Kidney (tissue), 14 donors: ENCODE data around the gene FAM217A. TPM values are rescaled to one million over a fixed set of nuclear protein-coding genes. Genes with fewer than 3 reads are reported as not detected.

Experiments
- DNase-seq, 5 donors: peaks; one replicate each; pipeline ENCODE4 v3.0.0-alpha.2; 2013 to 2020
- FAIRE-seq: peaks from 2 replicates; lab custom pipeline; 2012; peaks lifted over from hg19 to GRCh38; lab: Jason Lieb, UNC
- H3K27ac ChIP-seq, 2 donors: one replicate each; pipeline ENCODE4 v1.7.0; 2013; ENCODE audit warnings: low read depth in 2 of 2, low read length in 2 of 2, inconsistent platforms in 1 of 2
- H3K27me3 ChIP-seq: one replicate; pipeline ENCODE4 v1.7.1; 2013; ENCODE audit warnings: low read length, inconsistent platforms; ENCODE audit not compliant: control insufficient read depth, insufficient read depth
- H3K36me3 ChIP-seq, 3 donors: one replicate each; pipeline versions ENCODE4 v1.7.0 to v1.7.1; 2013; ENCODE audit warnings: low read length in 3 of 3, control low read depth in 1 of 3, inconsistent platforms in 1 of 3; ENCODE audit not compliant: insufficient read depth in 3 of 3, control insufficient read depth in 2 of 3
- H3K4me1 ChIP-seq, 3 donors: one replicate each; pipeline versions ENCODE4 v1.7.0 to v1.7.1; 2013; ENCODE audit warnings: low read length in 3 of 3, inconsistent platforms in 1 of 3, low read depth in 1 of 3; ENCODE audit not compliant: control insufficient read depth in 2 of 3, insufficient read depth in 2 of 3
- H3K4me3 ChIP-seq, 3 donors: one replicate each; pipeline versions ENCODE4 v1.7.0 to v1.8.1; 2013; ENCODE audit warnings: low read length in 3 of 3, control low read depth in 1 of 3, inconsistent platforms in 1 of 3
- H3K9ac ChIP-seq, 3 donors: one replicate each; pipeline versions ENCODE4 v1.7.0 to v1.7.1; 2013; ENCODE audit warnings: low read length in 3 of 3, control low read depth in 1 of 3, inconsistent platforms in 1 of 3
- H3K9me3 ChIP-seq, 3 donors: one replicate each; pipeline versions ENCODE4 v1.7.0 to v1.7.1; 2013; ENCODE audit warnings: low read length in 3 of 3, control low read depth in 1 of 3, inconsistent platforms in 1 of 3; ENCODE audit not compliant: control insufficient read depth in 2 of 3, insufficient read depth in 1 of 3
- CTCF ChIP-seq: IDR thresholded peaks from 3 replicates; pipeline ENCODE4 v1.5.1; 2012; ENCODE audit warnings: mild to moderate bottlenecking, moderate library complexity, borderline replicate concordance; ENCODE audit not compliant: insufficient read depth; ENCODE audit errors: extremely low read depth
- intact Hi-C: fragments of 100-400 bp; cut with DNase I; formaldehyde crosslinking; loops from one replicate; pipeline ENCODE4 v1.11.1; 2022
- polyA plus RNA-seq: library from polyadenylated mRNA; stranded (reverse); fragments of 350-450 nt; fragmentation: Illumina TruSeq; extraction: RNeasy Lipid Tissue Mini Kit (QIAGEN cat#74804); gene quantifications from one replicate; pipeline ENCODE4 v1.2.3, GENCODE V29; 2014; ENCODE audit warnings: low read depth, low replicate concordance; ENCODE audit not compliant: insufficient read depth
- total RNA-seq: library from RNA; stranded (reverse); fragmentation: NEBNext Ultra II Directional; extraction: Animal tissue kit (Norgen Biotek cat#: 25700); gene quantifications from one replicate; pipeline ENCODE4 v1.2.1, GENCODE V29; 2021
- donor health status: control.
- donor health status: control.
- donor health status: control.
- donor health status: control.
- donor health status: control.
- donor health status: DM: yes; HTN: yes; CAD: no.
- donor health status: Normal renal cell carcinoma (clear cell type).

Gene FAM217A
- total and polyA plus RNA-seq, 2 donors from 2014 or later = 0.56 TPM; not detected in 1

DNA sequence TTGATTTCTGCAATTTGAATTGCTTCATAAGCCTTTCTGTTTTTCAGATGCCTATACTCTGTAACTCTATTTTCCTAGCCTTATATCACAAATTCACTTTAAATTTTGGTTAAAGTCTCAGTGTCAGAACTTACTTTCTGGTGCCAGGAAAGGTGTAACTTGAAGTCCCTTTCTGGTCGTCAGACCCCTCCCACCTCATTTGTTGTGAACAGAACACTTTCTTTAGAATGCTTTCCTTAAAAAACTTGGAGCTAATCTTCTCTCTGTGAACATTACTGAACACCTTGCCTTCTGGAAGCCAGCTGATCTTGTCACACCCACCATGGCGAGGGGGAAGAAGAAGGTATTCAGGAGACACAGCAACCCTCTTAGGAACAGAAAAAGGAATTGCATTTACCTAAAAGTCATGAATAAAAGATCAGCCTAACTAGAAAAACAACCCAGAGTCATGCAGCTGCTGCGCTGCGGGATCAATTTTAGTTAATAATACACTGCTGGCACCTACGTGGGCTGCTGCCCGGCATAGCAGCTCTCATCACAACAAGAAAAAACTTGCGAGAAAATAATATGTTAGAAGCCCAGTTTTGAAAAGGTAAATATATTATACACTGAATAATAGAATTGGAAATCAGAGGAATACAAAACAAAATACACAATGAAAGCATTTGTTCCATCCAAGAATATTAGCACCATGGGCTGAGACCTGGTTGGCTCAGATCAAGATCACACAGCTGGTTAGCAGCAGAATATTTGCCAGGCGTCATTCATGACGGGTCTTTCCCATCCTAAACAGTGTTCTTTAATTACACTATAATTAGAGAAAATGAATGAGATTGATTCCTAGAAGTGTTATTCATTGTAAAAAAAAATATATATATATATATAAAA is 5.8 kb upstream of the FAM217A start:
- Histone ChIP-seq H3K27ac (peak overlapping the region; percentile 48 to 74), H3K4me3 (peak overlapping the region in 2 of 3 donors; percentile 60 to 61)
- intact Hi-C loops = no loop called here

GRCh38 chr6:4074478-4075235 is 4.3 kb downstream of the FAM217A start:
- Histone ChIP-seq H3K27ac (no peak overlapping the region), H3K9ac (no peak overlapping the region), H3K4me3 (no peak overlapping the region), H3K4me1 (no peaks in the 10 kb centered on the region), H3K27me3 (no peaks in the 10 kb centered on the region), H3K9me3 (no peaks in the 10 kb centered on the region), H3K36me3 (no peaks in the 10 kb centered on the region)
- no peak for TF ChIP-seq CTCF
- DNase-seq (no peak), FAIRE-seq (no peak)
- intact Hi-C loops = no loop called here

More for the DNA sequence above, 5.8 kb upstream of the FAM217A start:
- H3K4me1 ChIP-seq = peaks cover 0 to 2% (median 0%) of the 10 kb centered on the region in 3 donors
- H3K9ac ChIP-seq = peak overlapping the region in 1 of 3 donors; percentile 30
- H3K36me3 ChIP-seq = no peaks in the 10 kb centered on the region
- no peak for FAIRE-seq
- no peaks in the 10 kb centered on the region for H3K9me3 ChIP-seq
- TF ChIP-seq CTCF = no peak
- no peaks in the 10 kb centered on the region for H3K27me3 ChIP-seq
- DNase-seq = peak in 3 of 5 donors; percentile 26 to 54 (median 31)

- Histone ChIP-seq H3K4me3 (no peak overlapping the region), H3K9ac (no peak overlapping the region), H3K27ac (no peak overlapping the region), H3K4me1 (peaks cover 0 to 7% (median 3%) of the 10 kb centered on the region in 3 donors), H3K27me3 (no peaks in the 10 kb centered on the region), H3K9me3 (no peaks in the 10 kb centered on the region), H3K36me3 (no peaks in the 10 kb centered on the region)
- intact Hi-C loops = no loop called here
- no peak for TF ChIP-seq CTCF
- FAIRE-seq = no peak
- DNase-seq = no peak
These were observed 7.6 kb downstream of the FAM217A start for GRCh38 chr6:4071330-4071729.
